Measurements from ENCODE around the gene PLEKHG4B.
"Not testable (repeated sequence)": the region's sequence is repeated elsewhere in the genome, so short reads cannot be mapped to it uniquely, and the experiment has no call there.

PLEKHG4B gene

GRCh38 chr5:204462-204861, 112.5 kb downstream of the PLEKHG4B start:
- no peak for DNase-seq (ENCODE audit: low spot score)

- no peak for DNase-seq (ENCODE audit: low spot score)
Measured at GRCh38 chr5:204966-205670, 113.2 kb downstream of the PLEKHG4B start.

DNA sequence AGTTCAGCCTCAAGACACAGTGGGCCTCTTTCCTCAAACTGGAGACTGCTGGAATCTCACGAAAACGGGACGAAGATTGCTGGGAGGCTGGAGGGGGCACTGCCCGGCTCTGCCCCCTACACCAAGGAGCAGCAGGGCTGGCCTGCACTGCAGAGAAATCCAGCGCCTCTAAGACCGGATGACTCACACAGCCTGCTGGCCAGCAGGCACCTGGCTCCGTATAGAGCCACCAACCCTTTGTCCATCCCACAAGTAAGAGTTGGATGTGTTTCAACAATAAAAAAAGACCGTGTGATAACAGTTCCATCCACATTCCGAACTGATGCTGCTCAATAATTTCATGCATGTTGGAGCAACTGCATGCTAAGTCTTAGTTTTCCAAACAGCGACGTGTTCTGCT, 114.4 kb downstream of the PLEKHG4B start:
- DNase-seq (ENCODE audit: low spot score) = no peak

- no peak for DNase-seq (ENCODE audit: low spot score)
Measured at GRCh38 chr5:206927-207536, 115.1 kb downstream of the PLEKHG4B start.

- no peak for DNase-seq (ENCODE audit: low spot score)
Measured at GRCh38 chr5:207599-207998, 115.6 kb downstream of the PLEKHG4B start.

DNA sequence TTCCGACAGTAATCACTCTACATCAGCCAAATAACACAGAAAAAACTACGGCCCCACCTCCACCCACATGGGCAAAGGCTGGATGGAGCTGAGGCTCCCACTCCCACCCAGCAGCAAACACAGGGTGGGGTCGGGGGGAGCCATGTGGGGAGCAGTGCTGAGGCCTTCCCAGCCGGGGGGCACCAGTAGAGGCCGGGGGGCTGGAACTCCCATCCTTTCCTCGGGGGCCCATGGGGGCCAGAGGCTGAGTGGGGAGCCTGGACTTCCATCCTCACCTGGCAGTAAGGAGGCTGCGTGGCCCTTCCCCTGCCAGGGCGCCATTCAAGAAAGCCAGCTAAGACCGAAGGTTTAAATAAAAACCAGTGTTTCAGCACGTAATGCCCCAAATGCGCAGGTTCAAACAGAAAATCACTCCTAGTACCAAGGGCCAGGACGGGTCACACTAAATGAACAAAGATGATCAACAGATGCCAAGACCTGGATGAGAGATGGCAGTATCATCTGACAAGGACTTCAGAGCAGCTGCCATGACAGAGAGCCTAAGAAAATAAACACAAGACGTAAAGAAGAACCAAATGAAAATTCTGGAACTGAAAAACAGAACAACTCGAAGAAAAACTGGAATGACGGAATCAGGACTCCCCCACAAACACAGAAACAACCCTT, 116.6 kb downstream of the PLEKHG4B start:
- DNase-seq (ENCODE audit: low spot score) = no peak

GRCh38 chr5:213803-214395, 121.9 kb downstream of the PLEKHG4B start:
- no peak for DNase-seq (ENCODE audit: low spot score)

GRCh38 chr5:215256-215655, 123.3 kb downstream of the PLEKHG4B start:
- DNase-seq (ENCODE audit: low spot score) = not testable (repeated sequence)

DNA sequence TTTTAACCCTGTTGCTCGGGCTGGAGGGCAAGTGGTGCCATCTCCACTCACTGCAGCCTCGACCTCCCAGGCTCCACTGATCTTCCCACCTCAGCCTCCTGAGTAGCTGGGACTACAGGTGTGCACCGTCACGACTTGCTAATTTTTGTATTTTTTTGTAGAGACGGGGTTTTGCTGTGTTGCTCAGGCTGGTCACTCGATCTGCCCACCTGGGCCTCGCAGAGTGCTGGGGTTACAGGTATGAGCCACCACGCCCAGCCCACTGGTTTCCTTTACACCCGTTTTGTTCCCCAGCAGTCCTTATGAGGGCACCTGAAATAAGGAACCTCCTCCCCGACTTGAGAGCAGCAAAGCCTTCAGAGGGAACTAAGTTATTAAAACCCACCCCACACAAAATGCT, 124.1 kb downstream of the PLEKHG4B start:
- DNase-seq (ENCODE audit: low spot score) = not testable (repeated sequence)

DNA sequence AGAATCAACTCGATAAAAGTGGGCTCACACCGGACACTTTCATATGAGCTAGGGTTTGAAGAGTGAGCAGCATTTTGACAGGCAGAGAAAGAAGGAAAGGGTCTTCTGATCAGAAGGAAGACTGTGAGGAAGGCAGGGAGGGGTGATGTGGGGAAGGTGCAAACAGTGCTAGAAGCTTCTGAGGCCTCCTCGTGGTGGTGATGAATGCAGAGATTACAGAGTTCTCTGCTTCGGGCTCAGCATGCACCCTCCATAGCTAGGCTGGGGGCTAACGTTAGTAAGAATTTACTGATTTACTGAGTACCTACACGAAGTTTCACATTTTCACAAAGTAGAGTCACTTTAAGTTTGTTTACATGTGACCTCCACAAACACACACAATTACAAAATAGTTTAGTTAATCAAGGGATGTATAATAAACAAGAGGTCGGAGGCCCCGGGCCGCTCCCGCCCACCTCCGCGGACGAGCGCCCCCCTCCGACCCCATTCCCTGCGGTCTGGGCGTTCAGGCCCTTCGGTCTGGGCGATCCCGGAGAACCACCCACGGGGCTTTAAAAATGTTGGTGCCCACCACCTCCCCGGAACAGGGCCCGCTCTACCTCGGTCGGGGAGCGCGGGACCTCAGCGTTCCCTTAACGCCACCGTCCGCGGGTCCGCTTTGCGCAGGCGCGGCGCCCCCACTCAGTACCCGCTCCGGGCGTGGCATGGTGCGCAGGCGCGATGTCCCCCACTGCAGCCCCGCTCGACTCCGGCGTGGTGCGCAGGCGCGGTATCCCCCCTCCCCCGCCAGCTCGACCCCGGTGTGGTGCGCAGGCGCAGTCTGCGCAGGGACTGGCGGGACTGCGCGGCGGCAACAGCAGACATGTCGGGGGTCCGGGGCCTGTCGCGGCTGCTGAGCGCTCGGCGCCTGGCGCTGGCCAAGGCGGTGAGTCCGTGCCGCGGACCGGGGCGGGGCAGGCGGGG, 125.8 kb downstream of the PLEKHG4B start, which contains the start of the genes CCDC127 and SDHA:
Gene CCDC127, minus strand, starts transcription at position 660 of the 963 bp plus-strand sequence. CDS start 1,304 bp downstream, outside the sequence.
Gene SDHA, plus strand, starts transcription at position 827 of the 963 bp plus-strand sequence. Its CDS starts 36 bp downstream, at position 863.
- DNase-seq (ENCODE audit: low spot score) = peak; percentile 95

DNA sequence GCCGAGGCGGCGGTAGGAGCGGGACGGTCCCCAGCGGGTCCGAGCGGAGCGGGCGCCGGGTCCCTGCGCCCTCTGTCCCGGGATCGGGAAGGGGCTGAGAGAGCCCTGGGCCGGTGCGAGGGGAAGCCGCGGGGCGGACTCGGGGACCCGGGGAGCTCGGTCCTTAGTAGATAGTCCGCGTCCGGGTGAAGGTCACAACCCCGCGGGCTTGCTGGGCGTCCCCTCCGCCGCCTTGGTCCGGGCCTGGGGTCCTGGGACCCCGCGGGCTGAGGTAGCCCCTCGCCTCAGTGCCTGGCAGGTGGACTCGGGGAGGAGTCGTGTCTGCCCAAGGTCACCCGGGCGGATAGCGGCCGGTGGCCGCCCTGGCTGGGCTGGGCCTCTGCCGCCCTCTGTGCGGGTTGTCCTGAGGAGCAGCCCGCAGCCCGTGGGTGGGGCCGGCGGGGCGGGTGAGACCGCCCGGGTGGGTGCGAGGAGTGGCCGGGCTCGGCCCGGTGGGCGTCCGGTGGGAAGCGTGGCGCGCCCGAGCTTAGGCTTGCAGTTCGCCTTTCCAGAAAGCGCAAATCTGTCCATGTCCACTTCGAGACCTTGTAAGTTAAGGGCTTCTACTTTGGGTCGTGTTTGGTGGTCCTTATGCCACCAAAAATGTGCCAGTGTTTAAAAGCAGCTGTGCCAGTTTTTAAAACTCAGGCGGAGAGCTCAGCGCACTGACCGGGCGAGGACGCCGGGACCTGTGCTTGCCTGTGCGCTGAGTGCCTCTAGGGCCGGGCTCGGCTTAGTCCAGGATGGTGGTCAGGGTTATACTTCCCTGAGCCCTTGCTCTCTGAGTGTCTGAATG, 126.7 kb downstream of the PLEKHG4B start:
- no peak for DNase-seq (ENCODE audit: low spot score)

DNA sequence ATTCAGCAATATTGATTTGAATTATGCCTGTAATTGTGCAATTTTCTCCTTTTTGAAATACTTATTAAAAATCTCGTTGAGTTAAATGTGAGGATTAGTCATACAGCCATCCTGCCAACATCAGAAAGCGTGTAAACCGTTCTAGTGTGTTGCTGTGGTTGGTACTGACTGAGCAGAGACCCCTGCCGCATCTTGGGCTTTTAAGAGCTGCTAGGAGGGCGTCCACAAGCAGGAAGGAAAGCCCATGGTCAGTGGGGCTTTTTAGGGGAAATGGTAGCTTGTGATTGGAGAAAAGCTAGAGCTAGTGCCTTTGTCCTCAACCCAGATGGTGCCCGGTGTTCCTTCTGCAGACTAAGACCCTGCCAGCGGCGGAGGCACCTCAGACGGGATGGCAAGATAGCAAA, 127.5 kb downstream of the PLEKHG4B start:
- no peak for DNase-seq (ENCODE audit: low spot score)

- DNase-seq (ENCODE audit: low spot score) = no peak
Measured at GRCh38 chr5:219991-220390, 128.0 kb downstream of the PLEKHG4B start.

DNA sequence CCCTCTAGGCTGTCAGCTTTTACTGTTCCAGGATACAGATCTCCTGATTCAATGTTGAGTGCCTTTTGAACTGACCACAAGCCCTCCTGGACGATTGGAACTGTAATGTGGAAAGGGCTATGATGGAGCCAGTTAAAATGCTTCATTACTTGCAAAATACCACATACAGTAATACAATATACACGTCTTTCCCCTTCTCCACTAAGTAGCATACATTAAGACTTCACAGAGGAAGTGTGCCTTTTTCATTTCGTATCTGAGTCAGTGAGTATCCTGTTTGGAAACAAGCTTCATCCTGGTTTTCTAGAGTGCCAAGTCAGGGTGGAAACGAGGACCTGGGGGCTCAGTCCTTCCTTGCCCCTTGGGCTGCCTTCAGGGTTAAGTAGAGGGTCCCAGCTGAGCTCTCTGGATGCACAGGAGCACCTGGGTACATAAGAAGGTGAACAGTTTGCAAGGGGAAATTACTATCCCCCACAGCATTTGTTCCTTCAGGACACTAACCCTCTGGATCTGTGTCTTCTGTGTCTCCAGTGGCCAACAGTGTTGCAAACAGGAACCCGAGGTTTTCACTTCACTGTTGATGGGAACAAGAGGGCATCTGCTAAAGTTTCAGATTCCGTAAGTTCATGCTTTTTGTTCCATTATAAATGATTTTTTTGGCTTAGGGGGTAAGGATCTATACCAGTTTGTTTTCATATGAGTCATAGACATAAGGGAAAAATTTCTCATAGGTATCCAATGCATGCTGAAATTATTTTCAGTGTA, 131.2 kb downstream of the PLEKHG4B start:
- DNase-seq (ENCODE audit: low spot score) = not testable (repeated sequence)

GRCh38 chr5:223791-224190, 131.8 kb downstream of the PLEKHG4B start:
- DNase-seq (ENCODE audit: low spot score) = no peak

DNA sequence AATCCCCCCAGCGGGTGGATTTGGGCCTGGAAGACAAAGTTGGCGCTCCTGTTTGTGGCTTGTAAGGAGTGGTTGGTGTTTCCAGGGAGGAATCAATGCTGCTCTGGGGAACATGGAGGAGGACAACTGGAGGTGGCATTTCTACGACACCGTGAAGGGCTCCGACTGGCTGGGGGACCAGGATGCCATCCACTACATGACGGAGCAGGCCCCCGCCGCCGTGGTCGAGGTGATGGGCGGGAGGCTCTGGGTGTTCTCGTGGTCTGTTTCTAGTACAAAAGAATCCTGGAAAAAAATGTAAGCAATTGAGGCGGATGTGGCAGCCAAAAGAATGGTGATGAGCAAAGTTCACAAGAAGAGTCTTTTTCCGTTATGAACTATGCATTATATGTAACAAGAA, 133.4 kb downstream of the PLEKHG4B start:
- DNase-seq (ENCODE audit: low spot score) = no peak

GRCh38 chr5:227375-227774, 135.4 kb downstream of the PLEKHG4B start:
- DNase-seq (ENCODE audit: low spot score) = not testable (repeated sequence)

- DNase-seq (ENCODE audit: low spot score) = no peak
Measured at GRCh38 chr5:228886-229285, 136.9 kb downstream of the PLEKHG4B start.

DNA sequence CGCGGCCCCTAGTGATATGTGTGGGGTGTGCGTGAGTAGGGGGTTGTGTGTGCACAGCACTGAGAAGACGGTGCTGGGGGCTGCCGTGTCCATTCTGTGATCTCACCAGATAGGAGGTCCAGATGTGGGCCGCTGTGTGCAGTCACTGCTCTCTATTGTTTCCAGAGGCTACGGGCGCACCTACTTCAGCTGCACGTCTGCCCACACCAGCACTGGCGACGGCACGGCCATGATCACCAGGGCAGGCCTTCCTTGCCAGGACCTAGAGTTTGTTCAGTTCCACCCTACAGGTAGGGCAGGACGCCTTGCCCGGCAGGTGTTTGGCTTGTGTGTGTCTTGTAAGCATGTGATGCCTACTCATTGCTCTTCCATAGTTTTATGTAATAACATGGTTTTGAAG, 138.7 kb downstream of the PLEKHG4B start:
- DNase-seq (ENCODE audit: low spot score) = no peak

- no peak for DNase-seq (ENCODE audit: low spot score)
Measured at GRCh38 chr5:231661-232060, 139.7 kb downstream of the PLEKHG4B start.

Data from COLO829 (cell line).